ENCODE results near the gene SLCO3A1. TPM values are rescaled to one million over a fixed set of nuclear protein-coding genes. Genes with fewer than 3 reads are reported as not detected.

The SLCO3A1 gene
- total RNA-seq, 1 donor, result 5.4 TPM

- no peaks in the 10 kb centered on the region for H3K9me3 ChIP-seq (ENCODE audit: low read depth, low read length)
- peak overlapping the region; percentile 69 for H3K4me2 ChIP-seq (ENCODE audit: insufficient read depth, low read length)
- peak overlapping the region; percentile 44 for H3K4me3 ChIP-seq (ENCODE audit: insufficient read depth, low read length)
- H3K36me3 ChIP-seq (ENCODE audit: insufficient read depth, low read length), result no peaks in the 10 kb centered on the region
- no peaks in the 10 kb centered on the region for H3K27me3 ChIP-seq (ENCODE audit: insufficient read depth, low read length)
- H4K20me1 ChIP-seq (ENCODE audit: insufficient read depth, low read length), result peaks cover 11% of the 10 kb centered on the region
- no peak overlapping the region for H2AFZ ChIP-seq (ENCODE audit: low read length)
- H3K4me1 ChIP-seq (ENCODE audit: insufficient read depth, low read length), result peaks cover 11% of the 10 kb centered on the region
- H3K27ac ChIP-seq (ENCODE audit: low read depth, low read length), result no peak overlapping the region
- no peak for TF ChIP-seq CTCF (IDR thresholded peaks at IDR 0.05; ENCODE audit: extremely low read depth, low read depth, low read length)
- peaks cover 5% of the 10 kb centered on the region for H3K79me2 ChIP-seq (ENCODE audit: insufficient read depth, low read length)
- no peak for DNase-seq (ENCODE audit: insufficient read length, low spot score, missing footprints)
These were observed 89.3 kb downstream of the SLCO3A1 start for GRCh38 chr15:91942720-91943394.

DNA sequence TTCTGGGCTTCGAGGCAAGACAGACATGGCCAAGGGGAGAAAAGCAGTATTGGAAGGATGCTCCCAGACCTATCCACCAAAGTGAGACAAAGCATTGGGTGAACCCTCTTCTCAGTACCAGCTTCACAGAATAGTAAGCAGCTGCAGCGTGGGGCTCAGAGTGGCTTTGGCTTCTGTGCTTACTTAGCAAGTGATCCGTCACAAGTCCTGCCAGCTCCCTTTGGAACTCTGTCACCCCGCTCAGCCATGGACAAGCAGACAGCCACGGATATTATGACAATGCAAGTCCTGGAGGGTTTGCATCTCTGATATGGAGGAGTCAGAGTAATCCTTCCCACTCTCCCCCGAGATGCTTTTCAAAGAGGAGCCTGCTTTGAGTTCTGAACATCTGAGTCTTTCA is 90.8 kb downstream of the SLCO3A1 start:
- Histone ChIP-seq H4K20me1 (ENCODE audit: insufficient read depth, low read length) (peaks cover 11% of the 10 kb centered on the region), H3K27ac (ENCODE audit: low read depth, low read length) (no peak overlapping the region), H3K4me1 (ENCODE audit: insufficient read depth, low read length) (peaks cover 11% of the 10 kb centered on the region), H3K27me3 (ENCODE audit: insufficient read depth, low read length) (no peaks in the 10 kb centered on the region), H3K4me3 (ENCODE audit: insufficient read depth, low read length) (no peak overlapping the region), H3K79me2 (ENCODE audit: insufficient read depth, low read length) (peaks cover 5% of the 10 kb centered on the region), H3K9me3 (ENCODE audit: low read depth, low read length) (no peaks in the 10 kb centered on the region), H3K36me3 (ENCODE audit: insufficient read depth, low read length) (no peaks in the 10 kb centered on the region), H2AFZ (ENCODE audit: low read length) (no peak overlapping the region), H3K4me2 (ENCODE audit: insufficient read depth, low read length) (no peak overlapping the region)
- DNase-seq (ENCODE audit: insufficient read length, low spot score, missing footprints), result no peak
- no peak for TF ChIP-seq CTCF (IDR thresholded peaks at IDR 0.05; ENCODE audit: extremely low read depth, low read depth, low read length)

DNA sequence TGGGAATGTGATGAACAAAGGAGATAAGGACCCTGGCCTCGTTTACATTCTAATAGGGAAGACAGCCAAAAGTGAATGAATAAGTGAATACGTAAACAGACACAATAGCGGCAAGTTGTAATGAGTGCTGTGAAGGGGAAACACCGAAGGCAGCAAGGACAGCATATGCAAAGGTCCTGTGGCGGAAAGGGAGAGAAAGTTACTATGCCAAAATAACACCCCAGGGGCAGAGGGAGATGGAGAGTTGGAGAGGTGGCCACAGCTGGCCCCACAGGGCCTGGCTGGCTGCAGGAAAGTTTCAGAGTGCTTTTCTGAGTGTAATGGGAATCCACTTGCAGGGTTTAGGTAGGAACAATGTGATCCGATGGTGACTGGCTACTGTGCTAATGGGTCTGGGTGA is 91.9 kb downstream of the SLCO3A1 start:
- H3K27ac ChIP-seq (ENCODE audit: low read depth, low read length), result no peak overlapping the region
- no peak for DNase-seq (ENCODE audit: insufficient read length, low spot score, missing footprints)
- no peak overlapping the region for H3K4me3 ChIP-seq (ENCODE audit: insufficient read depth, low read length)
- no peak overlapping the region for H2AFZ ChIP-seq (ENCODE audit: low read length)
- H3K4me2 ChIP-seq (ENCODE audit: insufficient read depth, low read length), result no peak overlapping the region
- TF ChIP-seq CTCF (IDR thresholded peaks at IDR 0.05; ENCODE audit: extremely low read depth, low read depth, low read length), result no peak
- peaks cover 11% of the 10 kb centered on the region for H4K20me1 ChIP-seq (ENCODE audit: insufficient read depth, low read length)
- H3K4me1 ChIP-seq (ENCODE audit: insufficient read depth, low read length), result peaks cover 11% of the 10 kb centered on the region
- H3K9me3 ChIP-seq (ENCODE audit: low read depth, low read length), result no peaks in the 10 kb centered on the region
- peaks cover 2% of the 10 kb centered on the region for H3K79me2 ChIP-seq (ENCODE audit: insufficient read depth, low read length)
- H3K36me3 ChIP-seq (ENCODE audit: insufficient read depth, low read length), result no peaks in the 10 kb centered on the region
- H3K27me3 ChIP-seq (ENCODE audit: insufficient read depth, low read length), result no peaks in the 10 kb centered on the region

GRCh38 chr15:91946075-91946474 is 92.6 kb downstream of the SLCO3A1 start:
- Histone ChIP-seq H2AFZ (ENCODE audit: low read length) (no peak overlapping the region), H3K27ac (ENCODE audit: low read depth, low read length) (no peak overlapping the region), H3K27me3 (ENCODE audit: insufficient read depth, low read length) (no peaks in the 10 kb centered on the region), H3K4me3 (ENCODE audit: insufficient read depth, low read length) (no peak overlapping the region), H3K79me2 (ENCODE audit: insufficient read depth, low read length) (peaks cover 4% of the 10 kb centered on the region), H3K4me1 (ENCODE audit: insufficient read depth, low read length) (peaks cover 11% of the 10 kb centered on the region), H3K36me3 (ENCODE audit: insufficient read depth, low read length) (no peaks in the 10 kb centered on the region), H4K20me1 (ENCODE audit: insufficient read depth, low read length) (peaks cover 11% of the 10 kb centered on the region), H3K4me2 (ENCODE audit: insufficient read depth, low read length) (no peak overlapping the region), H3K9me3 (ENCODE audit: low read depth, low read length) (no peaks in the 10 kb centered on the region)
- DNase-seq (ENCODE audit: insufficient read length, low spot score, missing footprints), result no peak
- no peak for TF ChIP-seq CTCF (IDR thresholded peaks at IDR 0.05; ENCODE audit: extremely low read depth, low read depth, low read length)
